SK-N-SH (cell line): ENCODE data around the gene ARL5B. TPM values are rescaled to one million over a fixed set of nuclear protein-coding genes. Genes with fewer than 3 reads are reported as not detected.

Experiments
- CTCF ChIA-PET: fragments of 300-600, 350-600 bp; formaldehyde crosslinking; extraction: SDS; loops from one replicate; lab custom pipeline; 2021; lab: Yijun Ruan, JAX
- POLR2A ChIA-PET: fragments of 350-600 bp; sonication (Branson Sonifier 250); formaldehyde crosslinking; extraction: SDS; loops from one replicate; lab custom pipeline; 2020; ENCODE audit warnings: antibody characterized with exemption, inconsistent platforms; lab: Yijun Ruan, JAX
- DNase-seq: peaks from one replicate; pipeline ENCODE4 v3.0.0; 2012
- H2AFZ ChIP-seq: fragments of 200-600 bp; sonication (generic); 2 replicates; pipeline ENCODE4 v1.8.1; 2016; ENCODE audit warnings: antibody characterized with exemption, mild to moderate bottlenecking, low read depth
- H3F3A ChIP-seq: fragments of 200-600 bp; sonication (generic); replicated peaks from 2 replicates; pipeline ENCODE3; 2016; ENCODE audit warnings: antibody characterized with exemption, mild to moderate bottlenecking; ENCODE audit not compliant: insufficient read depth
- H3K27ac ChIP-seq, 2 experiments: fragments of 200-500 bp in 1 of 2; fragments of 200-600 bp in 1 of 2; sonication (Bioruptor generic) in 1 of 2; sonication (generic), shearing (Covaris generic) in 1 of 2; 2 replicates each; pipeline versions ENCODE4 v1.5.1 to v1.6.1; 2014 to 2016; ENCODE audit warnings: low read depth in 2 of 2, inconsistent platforms in 1 of 2, low read length in 1 of 2, mild to moderate bottlenecking in 1 of 2, mixed read lengths in 1 of 2
- H3K27me3 ChIP-seq: fragments of 200-600 bp; sonication (generic), shearing (Covaris generic); 2 replicates; pipeline ENCODE4 v1.6.1; 2016; ENCODE audit warnings: mixed run types; ENCODE audit not compliant: insufficient read depth
- H3K36me3 ChIP-seq, 2 experiments: fragments of 200-500 bp in 1 of 2; fragments of 200-600 bp in 1 of 2; sonication (Bioruptor generic) in 1 of 2; sonication (generic) in 1 of 2; replicated peaks in 1 of 2; 2 replicates each; pipeline versions ENCODE3 to v1.5.1; 2014 to 2016; ENCODE audit warnings: low read length in 1 of 2, mild to moderate bottlenecking in 1 of 2; ENCODE audit not compliant: insufficient read depth in 2 of 2, control insufficient read depth in 1 of 2
- H3K4me1 ChIP-seq, 2 experiments: fragments of 200-500 bp in 1 of 2; fragments of 200-600 bp in 1 of 2; sonication (Bioruptor generic) in 1 of 2; sonication (generic), shearing (Covaris generic) in 1 of 2; 2 replicates each; pipeline versions ENCODE4 v1.5.1 to v1.6.1; 2014 to 2016; ENCODE audit warnings: low read depth in 1 of 2, low read length in 1 of 2, mixed run types in 1 of 2; ENCODE audit not compliant: insufficient read depth in 2 of 2, control insufficient read depth in 1 of 2
- H3K4me2 ChIP-seq: fragments of 200-600 bp; sonication (generic), shearing (Covaris generic); 2 replicates; pipeline ENCODE4 v1.6.1; 2017; ENCODE audit warnings: mixed run types
- H3K4me3 ChIP-seq, 2 experiments: fragments of 200-500 bp in 1 of 2; fragments of 200-600 bp in 1 of 2; sonication (Bioruptor generic) in 1 of 2; sonication (generic), shearing (Covaris generic) in 1 of 2; 2 replicates each; pipeline versions ENCODE4 v1.5.1 to v1.8.1; 2014 to 2016; ENCODE audit warnings: low read depth in 2 of 2, inconsistent platforms in 1 of 2, low read length in 1 of 2, mild to moderate bottlenecking in 1 of 2, mixed read lengths in 1 of 2, moderate library complexity in 1 of 2
- H3K79me2 ChIP-seq: fragments of 200-600 bp; sonication (generic); 2 replicates; pipeline ENCODE4 v1.8.1; 2017; ENCODE audit warnings: mild to moderate bottlenecking; ENCODE audit not compliant: insufficient read depth
- H3K9ac ChIP-seq: fragments of 200-600 bp; sonication (generic); 2 replicates; pipeline ENCODE4 v1.6.1; 2017; ENCODE audit warnings: mixed run types
- H3K9me2 ChIP-seq: fragments of 200-600 bp; sonication (generic); 2 replicates; pipeline ENCODE4 v1.6.1; 2017; ENCODE audit warnings: mixed run types
- H3K9me3 ChIP-seq: fragments of 200-600 bp; sonication (generic); 2 replicates; pipeline ENCODE4 v1.6.1; 2017; ENCODE audit warnings: mixed run types, mild to moderate bottlenecking, moderate library complexity
- H4K20me1 ChIP-seq: fragments of 200-600 bp; sonication (generic); 2 replicates; pipeline ENCODE4 v1.6.1; 2017; ENCODE audit warnings: mild to moderate bottlenecking, mixed run types; ENCODE audit not compliant: insufficient read depth
- ELF1 ChIP-seq: IDR thresholded peaks from 2 replicates; pipeline ENCODE4 v1.4.0; 2012
- EZH2phosphoT487 ChIP-seq: fragments of 200-600 bp; sonication (generic); IDR thresholded peaks from 2 replicates; pipeline ENCODE4 v1.6.1; 2017; ENCODE audit warnings: low read depth, mixed run types, mild to moderate bottlenecking, antibody characterized with exemption, moderate library complexity, borderline replicate concordance
- FOSL2 ChIP-seq: IDR thresholded peaks from 2 replicates; pipeline ENCODE4 v1.4.0; 2012; ENCODE audit warnings: low read depth, mild to moderate bottlenecking, moderate library complexity, borderline replicate concordance
- FOXJ3 ChIP-seq: sonication (generic); formaldehyde crosslinking; IDR thresholded peaks from 2 replicates; pipeline ENCODE4 v1.5.1; 2020; ENCODE audit warnings: mild to moderate bottlenecking, missing genetic modification reagents
- GABPA ChIP-seq: IDR thresholded peaks from 2 replicates; pipeline ENCODE4 v1.4.0; 2012; ENCODE audit warnings: low read depth, mild to moderate bottlenecking
- JUND ChIP-seq: IDR thresholded peaks from 2 replicates; pipeline ENCODE4 v1.4.0; 2012
- MEF2A ChIP-seq: IDR thresholded peaks from 2 replicates; pipeline ENCODE4 v1.4.0; 2012; ENCODE audit warnings: low read depth, borderline replicate concordance
- MXI1 ChIP-seq: IDR thresholded peaks from 2 replicates; pipeline ENCODE4 v1.6.1; 2012; ENCODE audit warnings: mild to moderate bottlenecking, low read depth, low read length, improper control_type of control experiment
- NFIC ChIP-seq: IDR thresholded peaks from 2 replicates; pipeline ENCODE4 v1.4.0; 2012; ENCODE audit warnings: borderline replicate concordance
- NRF1 ChIP-seq: IDR thresholded peaks from 2 replicates; pipeline ENCODE4 v1.6.1; 2012; ENCODE audit warnings: low read depth, mild to moderate bottlenecking, low read length
- POLR2AphosphoS5 ChIP-seq: IDR thresholded peaks from 2 replicates; pipeline ENCODE4 v1.6.1; 2012; ENCODE audit warnings: low read depth, low read length
- RCOR1 ChIP-seq: fragments of 150-350 bp; IDR thresholded peaks from 2 replicates; pipeline ENCODE4 v1.6.1; 2017; ENCODE audit warnings: antibody characterized with exemption, low read length
- RFX5 ChIP-seq: IDR thresholded peaks from 2 replicates; pipeline ENCODE4 v1.6.1; 2012; ENCODE audit warnings: mild to moderate bottlenecking, improper control_type of control experiment, low read length
- RXRA ChIP-seq: IDR thresholded peaks from 2 replicates; pipeline ENCODE4 v1.4.0; 2012; ENCODE audit warnings: low read depth, mild to moderate bottlenecking, borderline replicate concordance
- SIN3A ChIP-seq: IDR thresholded peaks from 2 replicates; pipeline ENCODE4 v1.6.1; 2012; ENCODE audit warnings: low read depth, mild to moderate bottlenecking, low read length, moderate library complexity, borderline replicate concordance
- TAF1 ChIP-seq: IDR thresholded peaks from 2 replicates; pipeline ENCODE4 v1.6.1; 2012; ENCODE audit warnings: low read depth, mild to moderate bottlenecking, low read length, moderate library complexity, borderline replicate concordance
- WGBS: methylation state at CpG from one replicate; pipeline ENCODE4 v1.1.6; 2017; ENCODE audit warnings: low lambda C conversion rate; 5-methylcytosine and 5-hydroxymethylcytosine counted together
- polyA plus RNA-seq, 3 experiments: library from polyadenylated mRNA; depleted of rRNA; stranded (reverse); fragments of >200 nt; gene quantifications; 2 replicates each; pipeline ENCODE4 v1.2.3, GENCODE V29; 2012
- TF ChIP-seq, protein P1 (sequence below): IDR thresholded peaks from 2 replicates; pipeline ENCODE4 v1.4.0; 2012; ENCODE audit warnings: low read depth, borderline replicate concordance
- TF ChIP-seq, protein P2 (sequence below): IDR thresholded peaks from 2 replicates; pipeline ENCODE4; 2012
- TF ChIP-seq, protein P3 (sequence below): fragments of 200-600 bp; sonication (generic); IDR thresholded peaks from 2 replicates; pipeline ENCODE4 v1.6.1; 2017; ENCODE audit warnings: antibody characterized with exemption, mild to moderate bottlenecking, moderate library complexity
- TF ChIP-seq, protein P4 (sequence below): IDR thresholded peaks from 2 replicates; pipeline ENCODE4 v1.4.0; 2012; ENCODE audit warnings: low read depth, borderline replicate concordance

ARL5B gene
- polyA plus RNA-seq, 1 of the 3 experiments (the other 2 are of a cell fraction): 4.9 TPM

DNA sequence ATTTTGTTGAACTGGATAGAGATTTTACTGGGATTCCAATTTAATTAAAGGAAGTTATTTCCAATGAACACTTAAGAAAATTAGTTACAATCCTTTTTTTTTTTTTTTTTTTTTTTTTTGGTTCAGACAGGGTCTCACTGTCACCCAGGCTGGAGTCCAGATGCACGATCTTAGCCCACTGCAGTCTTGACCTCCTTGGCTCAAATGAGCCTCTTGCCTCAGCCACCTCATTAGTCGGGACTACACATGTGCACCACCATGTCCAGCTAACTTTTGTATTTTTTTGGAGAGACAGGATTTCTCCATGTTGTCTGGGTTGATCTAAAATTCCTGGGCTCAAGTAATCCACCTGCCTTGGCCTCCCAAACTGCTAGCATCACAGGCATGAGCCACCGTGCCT lies 2.5 kb upstream of the ARL5B start:
- no peak for TF ChIP-seq ELF1
- TF ChIP-seq RCOR1: no peak
- TF ChIP-seq RXRA: no peak
- no peak for TF ChIP-seq NRF1
- TF ChIP-seq FOXJ3 (CRISPR knock-in tag): no peak
- no peak for TF ChIP-seq SIN3A
- TF ChIP-seq, protein P1, sequence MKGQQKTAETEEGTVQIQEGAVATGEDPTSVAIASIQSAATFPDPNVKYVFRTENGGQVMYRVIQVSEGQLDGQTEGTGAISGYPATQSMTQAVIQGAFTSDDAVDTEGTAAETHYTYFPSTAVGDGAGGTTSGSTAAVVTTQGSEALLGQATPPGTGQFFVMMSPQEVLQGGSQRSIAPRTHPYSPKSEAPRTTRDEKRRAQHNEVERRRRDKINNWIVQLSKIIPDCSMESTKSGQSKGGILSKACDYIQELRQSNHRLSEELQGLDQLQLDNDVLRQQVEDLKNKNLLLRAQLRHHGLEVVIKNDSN: no peak
- TF ChIP-seq TAF1: no peak
- TF ChIP-seq, protein P2, sequence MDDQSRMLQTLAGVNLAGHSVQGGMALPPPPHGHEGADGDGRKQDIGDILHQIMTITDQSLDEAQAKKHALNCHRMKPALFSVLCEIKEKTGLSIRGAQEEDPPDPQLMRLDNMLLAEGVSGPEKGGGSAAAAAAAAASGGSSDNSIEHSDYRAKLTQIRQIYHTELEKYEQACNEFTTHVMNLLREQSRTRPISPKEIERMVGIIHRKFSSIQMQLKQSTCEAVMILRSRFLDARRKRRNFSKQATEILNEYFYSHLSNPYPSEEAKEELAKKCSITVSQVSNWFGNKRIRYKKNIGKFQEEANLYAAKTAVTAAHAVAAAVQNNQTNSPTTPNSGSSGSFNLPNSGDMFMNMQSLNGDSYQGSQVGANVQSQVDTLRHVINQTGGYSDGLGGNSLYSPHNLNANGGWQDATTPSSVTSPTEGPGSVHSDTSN: no peak
- TF ChIP-seq NFIC: no peak
- TF ChIP-seq, protein P3, sequence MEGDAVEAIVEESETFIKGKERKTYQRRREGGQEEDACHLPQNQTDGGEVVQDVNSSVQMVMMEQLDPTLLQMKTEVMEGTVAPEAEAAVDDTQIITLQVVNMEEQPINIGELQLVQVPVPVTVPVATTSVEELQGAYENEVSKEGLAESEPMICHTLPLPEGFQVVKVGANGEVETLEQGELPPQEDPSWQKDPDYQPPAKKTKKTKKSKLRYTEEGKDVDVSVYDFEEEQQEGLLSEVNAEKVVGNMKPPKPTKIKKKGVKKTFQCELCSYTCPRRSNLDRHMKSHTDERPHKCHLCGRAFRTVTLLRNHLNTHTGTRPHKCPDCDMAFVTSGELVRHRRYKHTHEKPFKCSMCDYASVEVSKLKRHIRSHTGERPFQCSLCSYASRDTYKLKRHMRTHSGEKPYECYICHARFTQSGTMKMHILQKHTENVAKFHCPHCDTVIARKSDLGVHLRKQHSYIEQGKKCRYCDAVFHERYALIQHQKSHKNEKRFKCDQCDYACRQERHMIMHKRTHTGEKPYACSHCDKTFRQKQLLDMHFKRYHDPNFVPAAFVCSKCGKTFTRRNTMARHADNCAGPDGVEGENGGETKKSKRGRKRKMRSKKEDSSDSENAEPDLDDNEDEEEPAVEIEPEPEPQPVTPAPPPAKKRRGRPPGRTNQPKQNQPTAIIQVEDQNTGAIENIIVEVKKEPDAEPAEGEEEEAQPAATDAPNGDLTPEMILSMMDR: no peak
- TF ChIP-seq MEF2A: no peak
- TF ChIP-seq EZH2phosphoT487: no peak
- no peak for TF ChIP-seq RFX5
- no peak for TF ChIP-seq MXI1
- TF ChIP-seq FOSL2: no peak
- no peak for TF ChIP-seq GABPA
- no peak for TF ChIP-seq POLR2AphosphoS5
- no peak for TF ChIP-seq JUND
- TF ChIP-seq, protein P4, sequence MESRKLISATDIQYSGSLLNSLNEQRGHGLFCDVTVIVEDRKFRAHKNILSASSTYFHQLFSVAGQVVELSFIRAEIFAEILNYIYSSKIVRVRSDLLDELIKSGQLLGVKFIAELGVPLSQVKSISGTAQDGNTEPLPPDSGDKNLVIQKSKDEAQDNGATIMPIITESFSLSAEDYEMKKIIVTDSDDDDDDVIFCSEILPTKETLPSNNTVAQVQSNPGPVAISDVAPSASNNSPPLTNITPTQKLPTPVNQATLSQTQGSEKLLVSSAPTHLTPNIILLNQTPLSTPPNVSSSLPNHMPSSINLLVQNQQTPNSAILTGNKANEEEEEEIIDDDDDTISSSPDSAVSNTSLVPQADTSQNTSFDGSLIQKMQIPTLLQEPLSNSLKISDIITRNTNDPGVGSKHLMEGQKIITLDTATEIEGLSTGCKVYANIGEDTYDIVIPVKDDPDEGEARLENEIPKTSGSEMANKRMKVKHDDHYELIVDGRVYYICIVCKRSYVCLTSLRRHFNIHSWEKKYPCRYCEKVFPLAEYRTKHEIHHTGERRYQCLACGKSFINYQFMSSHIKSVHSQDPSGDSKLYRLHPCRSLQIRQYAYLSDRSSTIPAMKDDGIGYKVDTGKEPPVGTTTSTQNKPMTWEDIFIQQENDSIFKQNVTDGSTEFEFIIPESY: no peak
- no peak for DNase-seq
- H3K36me3 ChIP-seq: no peaks in the 10 kb centered on the region
- H3K9me3 ChIP-seq: no peaks in the 10 kb centered on the region
- H2AFZ ChIP-seq: no peak overlapping the region
- no peaks in the 10 kb centered on the region for H3K9me2 ChIP-seq
- H3K27ac ChIP-seq: no peak overlapping the region
- no peak overlapping the region for H3K9ac ChIP-seq
- no peaks in the 10 kb centered on the region for H3K27me3 ChIP-seq
- H3K79me2 ChIP-seq: peaks cover 29% of the 10 kb centered on the region
- no peak overlapping the region for H3K4me3 ChIP-seq
- no peak overlapping the region for H3K4me2 ChIP-seq
- peaks cover 7 to 9% of the 10 kb centered on the region in 2 experiments; a peak in 3 of 4 replicates for H3K4me1 ChIP-seq
- H3F3A ChIP-seq: peaks cover 6% of the 10 kb centered on the region
- H4K20me1 ChIP-seq: peaks cover 8% of the 10 kb centered on the region; the same call in 1 of the 2 replicates
- ChIA-PET CTCF (no interaction called here), POLR2A (no interaction called here)
- 94% methylated on average over 3 of the region's 3 CpGs for WGBS
